Stimulated activated memory B cell treated with anti-CD40 and anti-IgM and Interleukin-4, amounts not matched to agents 10 μg/mL and 1 μg/mL and 100 μg/mL, for 72 hours (primary cell): ENCODE results near the gene KLHDC2.
A peak's percentile ranks its signal among the peaks of the same experiment; 100 is the strongest.
"Not testable (repeated sequence)": the region's sequence is repeated elsewhere in the genome, so short reads cannot be mapped to it uniquely, and the experiment has no call there.

Source experiments
- ATAC-seq: fragments of 150-1000 bp; cut with Tn5 transposase; 2 replicates; pipeline ENCODE4 v1.10.0; 2021
- H3K27ac Mint-ChIP-seq: one replicate; pipeline ENCODE4 v1.8.0; 2022; ENCODE audit warnings: mild to moderate bottlenecking, mixed read lengths
- H3K27me3 Mint-ChIP-seq: one replicate; pipeline ENCODE4 v1.8.0; 2022; ENCODE audit warnings: mixed read lengths
- H3K36me3 Mint-ChIP-seq: one replicate; pipeline ENCODE4 v1.8.0; 2022; ENCODE audit warnings: mixed read lengths
- H3K4me1 Mint-ChIP-seq: one replicate; pipeline ENCODE4 v1.8.0; 2022; ENCODE audit warnings: mixed read lengths
- H3K4me3 Mint-ChIP-seq: one replicate; pipeline ENCODE4 v1.8.0; 2022; ENCODE audit warnings: mild to moderate bottlenecking, moderate library complexity, mixed read lengths
- H3K9me3 Mint-ChIP-seq: one replicate; pipeline ENCODE4 v1.8.0; 2022; ENCODE audit warnings: mixed read lengths

The KLHDC2 gene, protein sequence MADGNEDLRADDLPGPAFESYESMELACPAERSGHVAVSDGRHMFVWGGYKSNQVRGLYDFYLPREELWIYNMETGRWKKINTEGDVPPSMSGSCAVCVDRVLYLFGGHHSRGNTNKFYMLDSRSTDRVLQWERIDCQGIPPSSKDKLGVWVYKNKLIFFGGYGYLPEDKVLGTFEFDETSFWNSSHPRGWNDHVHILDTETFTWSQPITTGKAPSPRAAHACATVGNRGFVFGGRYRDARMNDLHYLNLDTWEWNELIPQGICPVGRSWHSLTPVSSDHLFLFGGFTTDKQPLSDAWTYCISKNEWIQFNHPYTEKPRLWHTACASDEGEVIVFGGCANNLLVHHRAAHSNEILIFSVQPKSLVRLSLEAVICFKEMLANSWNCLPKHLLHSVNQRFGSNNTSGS

DNA sequence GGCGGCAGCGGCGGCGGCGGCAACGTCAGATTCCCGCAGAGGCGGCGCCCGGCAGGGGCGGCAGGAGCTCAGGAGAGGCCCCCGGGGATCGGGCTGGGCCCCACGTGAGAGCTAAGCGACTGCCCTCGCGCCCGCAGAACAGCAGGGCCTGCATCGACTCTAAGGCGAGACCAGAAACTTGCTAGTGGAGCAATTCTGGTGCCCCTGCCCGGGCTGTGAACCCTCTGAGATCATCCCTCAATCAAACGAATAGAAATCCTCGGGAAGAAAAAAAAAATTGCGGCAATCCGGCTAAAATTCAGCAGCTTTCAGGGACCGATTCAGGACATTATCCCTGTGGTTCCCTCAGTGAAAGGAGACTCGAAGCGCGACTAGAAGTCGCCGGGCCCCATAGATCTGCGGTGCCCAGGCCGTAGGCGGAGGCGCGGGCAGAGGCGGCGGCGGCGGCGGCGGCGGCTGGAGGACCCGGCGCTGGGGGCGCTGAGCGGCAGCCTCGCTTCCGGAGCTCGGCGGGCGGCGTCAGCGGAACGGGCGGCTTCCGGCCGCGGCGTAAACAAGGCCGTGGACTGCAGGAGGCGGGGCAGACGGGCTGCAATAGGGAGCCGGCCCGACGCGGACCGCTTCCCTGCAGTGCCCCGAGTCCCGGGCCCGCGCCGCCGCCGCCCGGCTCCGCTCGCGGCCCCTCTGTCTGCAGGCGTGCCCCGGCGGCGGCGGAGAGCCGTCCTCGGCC, at the start of gene KLHDC2:
TSS of gene KLHDC2 (plus strand) at position 583 of the 730 bp plus-strand sequence. CDS start 316 bp downstream, outside the sequence.
- Mint-ChIP-seq H3K36me3 (no peaks in the 10 kb centered on the region), H3K9me3 (no peaks in the 10 kb centered on the region), H3K4me1 (peaks cover 32% of the 10 kb centered on the region), H3K27ac (peak within 1 kb of the TSS; percentile 98), H3K4me3 (peak within 1 kb of the TSS; percentile 99), H3K27me3 (no peaks in the 10 kb centered on the region)
- peak; percentile 95 for ATAC-seq

DNA sequence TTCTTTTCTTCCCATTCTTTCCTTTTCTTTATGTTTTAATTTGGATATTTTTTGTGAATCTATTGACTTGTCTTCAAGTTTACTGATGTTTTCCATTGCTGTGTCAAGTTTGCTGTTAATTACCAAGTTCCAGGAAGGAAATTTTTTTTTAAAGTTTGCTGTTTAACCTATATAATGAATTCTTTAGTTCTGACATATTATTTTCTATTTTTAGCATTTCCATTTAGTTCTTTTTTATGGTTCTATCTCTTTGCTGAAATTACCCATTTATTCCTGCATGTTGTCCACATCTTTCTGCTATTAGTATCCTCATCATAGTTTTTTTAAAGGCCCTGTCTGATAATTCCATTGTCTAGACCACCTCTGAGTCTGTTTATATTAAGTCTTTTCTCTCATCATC, 47.2 kb upstream of the KLHDC2 start:
- H3K4me1 Mint-ChIP-seq, result no peaks in the 10 kb centered on the region
- no peak for ATAC-seq
- no peaks in the 10 kb centered on the region for H3K27me3 Mint-ChIP-seq
- peaks cover 8% of the 10 kb centered on the region for H3K9me3 Mint-ChIP-seq
- H3K27ac Mint-ChIP-seq, result no peak overlapping the region
- H3K36me3 Mint-ChIP-seq, result peaks cover 49% of the 10 kb centered on the region
- H3K4me3 Mint-ChIP-seq, result no peak overlapping the region

GRCh38 chr14:49721733-49722435, 46.1 kb upstream of the KLHDC2 start:
- H3K4me1 Mint-ChIP-seq, H3K27ac Mint-ChIP-seq, H3K4me3 Mint-ChIP-seq, ATAC-seq, H3K27me3 Mint-ChIP-seq, H3K9me3 Mint-ChIP-seq: not testable (repeated sequence)
- peaks cover 48% of the 10 kb centered on the region for H3K36me3 Mint-ChIP-seq

DNA sequence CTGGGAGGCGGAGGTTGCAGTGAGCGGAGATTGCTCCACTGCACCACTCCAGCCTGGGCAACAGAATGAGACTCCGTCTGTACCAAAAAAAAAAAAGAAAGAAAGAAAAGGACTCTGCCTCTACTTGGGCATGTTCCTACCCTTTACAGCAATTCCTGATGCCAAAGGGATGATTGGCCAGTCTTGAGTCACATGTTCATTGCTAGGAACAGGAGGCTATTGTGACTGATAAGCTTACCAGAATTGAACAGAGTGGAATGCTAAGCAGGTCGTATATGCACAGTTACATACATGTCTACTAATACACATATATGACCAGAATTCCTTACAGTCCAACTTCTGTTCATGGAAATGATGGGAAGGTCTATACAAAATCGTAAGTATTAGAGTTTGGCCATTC, 40.8 kb upstream of the KLHDC2 start:
- Mint-ChIP-seq H3K9me3 (no peaks in the 10 kb centered on the region), H3K27me3 (no peaks in the 10 kb centered on the region), H3K36me3 (peaks cover 17% of the 10 kb centered on the region), H3K4me1 (no peaks in the 10 kb centered on the region), H3K27ac (no peak overlapping the region), H3K4me3 (no peak overlapping the region)
- ATAC-seq, result no peak

- H3K9me3 Mint-ChIP-seq, result no peaks in the 10 kb centered on the region
- ATAC-seq, result no peak
- no peak overlapping the region for H3K4me3 Mint-ChIP-seq
- H3K36me3 Mint-ChIP-seq, result peaks cover 24% of the 10 kb centered on the region
- no peaks in the 10 kb centered on the region for H3K4me1 Mint-ChIP-seq
- H3K27ac Mint-ChIP-seq, result no peak overlapping the region
- no peaks in the 10 kb centered on the region for H3K27me3 Mint-ChIP-seq
Measured at GRCh38 chr14:49732896-49733295, 35.1 kb upstream of the KLHDC2 start.

DNA sequence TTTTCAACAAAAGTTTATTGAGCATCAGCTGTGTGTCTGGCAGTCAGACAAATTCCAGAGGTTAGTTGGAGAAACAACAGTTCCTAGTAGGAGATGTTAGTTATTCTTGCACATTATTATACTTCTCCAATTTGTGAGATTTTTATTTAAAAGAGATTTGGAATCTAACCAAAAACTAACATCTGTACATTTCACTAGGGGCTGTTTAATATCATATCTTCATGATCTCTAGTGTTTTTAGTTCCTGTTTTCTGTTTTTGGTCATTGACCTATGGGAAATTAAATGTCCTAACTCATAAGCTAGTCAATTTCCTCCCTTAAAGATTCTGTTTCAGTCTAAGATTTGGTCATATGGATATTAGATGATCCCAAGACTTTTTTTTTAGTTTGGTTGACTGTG, 34.1 kb upstream of the KLHDC2 start:
- no peak overlapping the region for H3K4me3 Mint-ChIP-seq
- no peaks in the 10 kb centered on the region for H3K4me1 Mint-ChIP-seq
- H3K27me3 Mint-ChIP-seq, result no peaks in the 10 kb centered on the region
- H3K9me3 Mint-ChIP-seq, result no peaks in the 10 kb centered on the region
- ATAC-seq, result no peak
- H3K27ac Mint-ChIP-seq, result no peak overlapping the region
- peaks cover 19% of the 10 kb centered on the region for H3K36me3 Mint-ChIP-seq

- H3K36me3 Mint-ChIP-seq, result peaks cover 19% of the 10 kb centered on the region
- ATAC-seq, H3K4me1 Mint-ChIP-seq, H3K9me3 Mint-ChIP-seq, H3K4me3 Mint-ChIP-seq, H3K27ac Mint-ChIP-seq, H3K27me3 Mint-ChIP-seq: not testable (repeated sequence)
Measured at GRCh38 chr14:49735669-49736068, 32.3 kb upstream of the KLHDC2 start.

- Mint-ChIP-seq H3K27ac (no peak overlapping the region), H3K9me3 (no peaks in the 10 kb centered on the region), H3K36me3 (peaks cover 44% of the 10 kb centered on the region), H3K27me3 (no peaks in the 10 kb centered on the region), H3K4me1 (no peaks in the 10 kb centered on the region), H3K4me3 (no peak overlapping the region)
- no peak for ATAC-seq
Measured at GRCh38 chr14:49745191-49745590, 22.8 kb upstream of the KLHDC2 start.

GRCh38 chr14:49746476-49746875, 21.5 kb upstream of the KLHDC2 start:
- not testable (repeated sequence) for H3K9me3 Mint-ChIP-seq, H3K27ac Mint-ChIP-seq, H3K27me3 Mint-ChIP-seq, ATAC-seq, H3K4me3 Mint-ChIP-seq, H3K4me1 Mint-ChIP-seq
- H3K36me3 Mint-ChIP-seq, result peaks cover 44% of the 10 kb centered on the region

- Mint-ChIP-seq H3K4me3 (no peak overlapping the region), H3K36me3 (peaks cover 10% of the 10 kb centered on the region), H3K4me1 (peaks cover 9% of the 10 kb centered on the region), H3K27ac (no peak overlapping the region), H3K27me3 (no peaks in the 10 kb centered on the region), H3K9me3 (peaks cover 3% of the 10 kb centered on the region)
- no peak for ATAC-seq
Measured at GRCh38 chr14:49754570-49755097, 13.3 kb upstream of the KLHDC2 start.

GRCh38 chr14:49755378-49755777, 12.6 kb upstream of the KLHDC2 start:
- Mint-ChIP-seq H3K36me3 (peaks cover 10% of the 10 kb centered on the region), H3K4me3 (no peak overlapping the region), H3K4me1 (peaks cover 13% of the 10 kb centered on the region), H3K27ac (no peak overlapping the region), H3K27me3 (no peaks in the 10 kb centered on the region), H3K9me3 (peaks cover 3% of the 10 kb centered on the region)
- ATAC-seq, result no peak

DNA sequence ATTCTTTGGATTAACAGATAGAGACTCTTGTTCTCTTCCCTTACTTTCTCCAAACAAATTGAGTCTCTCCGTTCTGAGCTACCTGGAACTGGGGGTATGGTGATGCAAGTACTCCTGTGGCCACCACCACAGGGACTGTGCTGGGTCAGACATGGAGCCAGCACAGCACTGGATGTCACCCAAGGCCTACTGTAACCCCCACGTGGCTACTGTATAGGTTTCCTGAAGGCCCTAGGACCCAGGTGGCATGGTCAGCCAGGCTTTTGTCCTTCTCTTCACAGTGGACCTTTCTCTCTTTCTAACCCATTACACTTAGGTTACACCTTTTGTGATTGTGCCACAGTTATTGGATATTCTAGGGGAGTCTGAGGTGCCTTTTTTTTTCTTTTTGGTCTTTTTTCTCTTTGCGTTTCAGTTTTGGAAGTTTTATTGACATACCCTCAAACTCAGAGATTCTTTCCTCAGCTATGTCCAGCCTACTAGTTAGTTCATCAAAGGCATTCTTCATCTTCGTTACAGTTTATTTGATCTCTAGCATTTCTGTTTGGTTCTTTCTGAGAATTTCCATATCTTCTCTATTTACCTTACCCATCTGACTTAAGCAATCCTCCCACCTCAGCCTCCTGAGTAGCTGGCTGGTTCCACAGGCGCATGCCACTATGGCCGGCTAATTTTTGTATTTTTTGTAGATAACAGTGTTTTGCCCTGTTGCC, 6.0 kb upstream of the KLHDC2 start:
- no peak for ATAC-seq
- no peaks in the 10 kb centered on the region for H3K9me3 Mint-ChIP-seq
- H3K27me3 Mint-ChIP-seq, result no peaks in the 10 kb centered on the region
- peaks cover 17% of the 10 kb centered on the region for H3K4me1 Mint-ChIP-seq
- H3K4me3 Mint-ChIP-seq, result no peak overlapping the region
- peaks cover 8% of the 10 kb centered on the region for H3K36me3 Mint-ChIP-seq
- no peak overlapping the region for H3K27ac Mint-ChIP-seq

GRCh38 chr14:49766839-49767238, 1.1 kb upstream of the KLHDC2 start:
- H3K27me3 Mint-ChIP-seq, result no peaks in the 10 kb centered on the region
- peaks cover 32% of the 10 kb centered on the region for H3K4me1 Mint-ChIP-seq
- no peak for ATAC-seq
- H3K9me3 Mint-ChIP-seq, result no peaks in the 10 kb centered on the region
- peak overlapping the region; percentile 98 for H3K27ac Mint-ChIP-seq
- peaks cover 2% of the 10 kb centered on the region for H3K36me3 Mint-ChIP-seq
- peak overlapping the region; percentile 97 for H3K4me3 Mint-ChIP-seq

DNA sequence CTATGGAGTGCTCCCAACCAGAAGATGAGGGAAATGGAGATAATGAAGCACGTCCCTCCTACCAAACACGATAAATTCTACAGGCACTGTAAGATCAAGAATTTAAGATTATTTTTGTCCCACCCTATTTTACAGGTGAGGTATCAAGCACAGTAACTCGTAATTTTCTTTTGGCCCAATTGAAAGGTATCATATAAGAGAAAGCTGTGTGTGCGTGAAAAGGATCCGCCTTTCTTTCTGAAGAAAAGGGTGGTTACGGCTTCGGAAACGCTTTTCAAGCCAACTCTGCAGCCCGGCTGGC, 733 bp upstream of the KLHDC2 start:
- H3K36me3 Mint-ChIP-seq, result no peaks in the 10 kb centered on the region

More for the DNA sequence above, 733 bp upstream of the KLHDC2 start:
- H3K27me3 Mint-ChIP-seq, result no peaks in the 10 kb centered on the region
- H3K4me1 Mint-ChIP-seq, result peaks cover 32% of the 10 kb centered on the region
- no peaks in the 10 kb centered on the region for H3K9me3 Mint-ChIP-seq
- no peak for ATAC-seq
- peak overlapping the region; percentile 98 for H3K27ac Mint-ChIP-seq
- H3K4me3 Mint-ChIP-seq, result peak overlapping the region; percentile 97
